Testis (tissue), 3 donors: ENCODE results near the gene IDH3B. TPM values are rescaled to one million over a fixed set of nuclear protein-coding genes. Genes with fewer than 3 reads are reported as not detected.

Experiments
- DNase-seq: peaks from one replicate; pipeline ENCODE4 v3.0.0-alpha.2; 2019
- H3K27ac ChIP-seq, 2 donors: fragments of 200-600 bp; sonication (generic); one replicate each; pipeline ENCODE4 v1.5.1; 2019
- H3K27me3 ChIP-seq: fragments of 200-600 bp; sonication (generic); one replicate; pipeline ENCODE4 v1.5.1; 2019
- H3K36me3 ChIP-seq: fragments of 200-600 bp; sonication (generic); one replicate; pipeline ENCODE4 v1.5.1; 2017; ENCODE audit warnings: low read depth; ENCODE audit errors: missing control alignments
- H3K4me1 ChIP-seq: fragments of 200-600 bp; sonication (generic); one replicate; pipeline ENCODE4 v1.5.1; 2019
- H3K4me3 ChIP-seq, 2 donors: fragments of 200-600 bp; sonication (generic); one replicate each; pipeline ENCODE4 v1.5.1; 2017 to 2019
- H3K9me3 ChIP-seq: fragments of 200-600 bp; sonication (generic); one replicate; pipeline ENCODE4 v1.5.1; 2017
- POLR2A ChIP-seq: fragments of 450-650 bp; IDR thresholded peaks from one replicate; pipeline ENCODE4 v1.6.1; 2017; ENCODE audit warnings: antibody characterized with exemption, mild to moderate bottlenecking, moderate library complexity
- WGBS, 2 donors: methylation state at CpG; one replicate each; pipeline ENCODE4 v1.1.5; 2018; 5-methylcytosine and 5-hydroxymethylcytosine counted together
- intact Hi-C: fragments of 100-400 bp; cut with DNase I; formaldehyde crosslinking; loops from one replicate; pipeline ENCODE4 v1.15.1; 2023; ENCODE audit warnings: low total_unique reads
- polyA plus RNA-seq: library from polyadenylated mRNA; stranded (reverse); fragments of 350-450 nt; fragmentation: Illumina TruSeq; extraction: RNeasy Lipid Tissue Mini Kit (QIAGEN cat#74804); gene quantifications from one replicate; pipeline ENCODE4 v1.2.3, GENCODE V29; 2014; ENCODE audit warnings: low read depth, low replicate concordance; ENCODE audit not compliant: insufficient read depth
- total RNA-seq, 2 donors: library from RNA; depleted of rRNA; stranded (reverse); fragments of >200 nt; gene quantifications; one replicate each; pipeline ENCODE4 v1.2.3, GENCODE V29; 2016
- TF ChIP-seq, protein P1 (sequence below), 3 experiments: fragments of 450-650 bp in 2 of 3; fragments of 200-600 bp in 1 of 3; sonication (generic) in 1 of 3; IDR thresholded peaks; one replicate each; pipeline ENCODE4 v1.5.1; 2016 to 2019; ENCODE audit warnings: antibody characterized with exemption in 3 of 3, mild to moderate bottlenecking in 2 of 3, moderate library complexity in 1 of 3

The IDH3B gene
- total and polyA plus RNA-seq, 3 donors from 2014 or later = 90.6 to 123 (median 105) TPM

DNA sequence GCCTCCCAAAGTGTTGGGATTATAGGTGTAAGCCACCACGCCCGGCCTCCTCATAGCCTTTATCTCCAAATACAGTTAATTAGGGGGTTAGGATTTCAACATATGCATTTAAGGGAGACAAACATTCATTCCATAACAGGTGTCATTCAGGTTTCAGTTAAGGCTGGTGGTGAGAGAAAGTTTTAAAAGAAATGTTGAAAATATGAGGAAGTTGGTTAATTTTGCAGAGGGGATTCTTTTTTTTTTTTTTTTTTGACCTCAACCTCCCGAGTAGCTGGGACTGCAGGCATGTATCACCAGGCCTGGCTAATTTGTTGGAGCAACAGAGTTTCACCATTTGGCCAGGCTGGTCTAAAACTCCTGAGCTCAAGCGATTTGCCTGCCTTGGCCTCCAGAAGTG is 16.0 kb upstream of the IDH3B start:
- WGBS, 2 donors = 84 to 87% methylated on average over 4 of the region's 4 CpGs
- intact Hi-C loops = no loop called here
- Histone ChIP-seq H3K27me3 (no peaks in the 10 kb centered on the region), H3K36me3 (no peaks in the 10 kb centered on the region), H3K27ac (no peak overlapping the region), H3K4me1 (peaks cover 3% of the 10 kb centered on the region), H3K9me3 (no peaks in the 10 kb centered on the region), H3K4me3 (no peak overlapping the region)
- DNase-seq = no peak
- TF ChIP-seq POLR2A = no peak
- TF ChIP-seq, protein P1, sequence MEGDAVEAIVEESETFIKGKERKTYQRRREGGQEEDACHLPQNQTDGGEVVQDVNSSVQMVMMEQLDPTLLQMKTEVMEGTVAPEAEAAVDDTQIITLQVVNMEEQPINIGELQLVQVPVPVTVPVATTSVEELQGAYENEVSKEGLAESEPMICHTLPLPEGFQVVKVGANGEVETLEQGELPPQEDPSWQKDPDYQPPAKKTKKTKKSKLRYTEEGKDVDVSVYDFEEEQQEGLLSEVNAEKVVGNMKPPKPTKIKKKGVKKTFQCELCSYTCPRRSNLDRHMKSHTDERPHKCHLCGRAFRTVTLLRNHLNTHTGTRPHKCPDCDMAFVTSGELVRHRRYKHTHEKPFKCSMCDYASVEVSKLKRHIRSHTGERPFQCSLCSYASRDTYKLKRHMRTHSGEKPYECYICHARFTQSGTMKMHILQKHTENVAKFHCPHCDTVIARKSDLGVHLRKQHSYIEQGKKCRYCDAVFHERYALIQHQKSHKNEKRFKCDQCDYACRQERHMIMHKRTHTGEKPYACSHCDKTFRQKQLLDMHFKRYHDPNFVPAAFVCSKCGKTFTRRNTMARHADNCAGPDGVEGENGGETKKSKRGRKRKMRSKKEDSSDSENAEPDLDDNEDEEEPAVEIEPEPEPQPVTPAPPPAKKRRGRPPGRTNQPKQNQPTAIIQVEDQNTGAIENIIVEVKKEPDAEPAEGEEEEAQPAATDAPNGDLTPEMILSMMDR (IDR thresholded peaks at IDR 0.05) = no peak

DNA sequence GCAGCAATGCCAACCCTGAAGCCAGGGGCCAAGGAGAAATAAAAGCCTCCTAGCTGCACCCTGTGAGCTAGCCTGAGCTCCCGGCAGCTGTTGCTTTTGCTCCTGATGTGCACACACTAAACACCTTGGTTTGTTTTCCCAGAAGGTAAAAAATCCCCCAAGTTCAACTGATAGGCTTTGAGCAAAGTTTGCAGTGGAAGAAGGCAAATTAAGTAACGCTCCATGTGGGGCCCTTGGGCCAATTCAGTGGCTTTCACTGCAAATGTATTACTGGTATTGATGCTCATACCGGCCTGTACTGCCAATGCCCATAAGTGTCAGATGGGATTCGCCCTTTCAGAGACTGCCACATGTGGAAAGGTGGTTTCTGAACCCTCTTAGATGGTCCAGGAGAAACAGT is 9.4 kb upstream of the IDH3B start:
- Histone ChIP-seq H3K27me3 (no peaks in the 10 kb centered on the region), H3K4me3 (no peak overlapping the region), H3K27ac (no peak overlapping the region), H3K9me3 (no peaks in the 10 kb centered on the region), H3K4me1 (no peaks in the 10 kb centered on the region), H3K36me3 (no peaks in the 10 kb centered on the region)
- 95 to 100% methylated on average over 4 of the region's 4 CpGs for WGBS, 2 donors
- intact Hi-C loops = no loop called here
- TF ChIP-seq, protein P1 (IDR thresholded peaks at IDR 0.05) = no peak
- no peak for TF ChIP-seq POLR2A
- no peak for DNase-seq

- Histone ChIP-seq H3K36me3 (no peaks in the 10 kb centered on the region), H3K27ac (no peak overlapping the region), H3K9me3 (no peaks in the 10 kb centered on the region), H3K4me3 (no peak overlapping the region), H3K27me3 (no peaks in the 10 kb centered on the region), H3K4me1 (no peaks in the 10 kb centered on the region)
- 85 to 87% methylated on average over 3 of the region's 3 CpGs for WGBS, 2 donors
- TF ChIP-seq, protein P1 (IDR thresholded peaks at IDR 0.05) = no peak
- no peak for TF ChIP-seq POLR2A
- DNase-seq = no peak
- intact Hi-C loops = no loop called here
These were observed 8.4 kb upstream of the IDH3B start for GRCh38 chr20:2672446-2672845.

DNA sequence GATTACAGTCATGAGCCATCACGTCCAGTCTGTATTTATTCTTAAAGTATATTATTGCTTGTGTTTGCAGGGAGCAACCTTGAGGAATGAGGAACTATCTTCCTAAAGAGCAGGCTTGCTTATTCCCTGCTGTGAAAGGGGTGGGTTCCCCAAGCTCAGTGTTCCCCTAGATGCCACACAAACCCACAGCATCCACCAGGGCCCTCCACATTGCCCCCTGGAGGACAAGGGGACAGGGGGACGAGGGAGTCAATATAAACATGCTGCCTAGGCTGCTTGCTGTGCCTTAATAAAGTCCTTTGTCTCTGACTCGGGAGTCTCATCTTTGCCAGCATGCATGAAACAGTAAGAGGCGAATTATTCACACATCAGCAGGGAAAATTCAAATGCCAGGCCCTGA is 8.0 kb upstream of the IDH3B start:
- no peak for DNase-seq
- intact Hi-C loops = no loop called here
- H3K9me3 ChIP-seq = no peaks in the 10 kb centered on the region
- no peak overlapping the region for H3K4me3 ChIP-seq
- no peaks in the 10 kb centered on the region for H3K4me1 ChIP-seq
- no peak for TF ChIP-seq POLR2A
- TF ChIP-seq, protein P1 (IDR thresholded peaks at IDR 0.05) = no peak
- H3K27me3 ChIP-seq = no peaks in the 10 kb centered on the region
- 47 to 51% methylated on average over 4 of the region's 4 CpGs for WGBS, 2 donors
- no peak overlapping the region for H3K27ac ChIP-seq
- H3K36me3 ChIP-seq = no peaks in the 10 kb centered on the region

DNA sequence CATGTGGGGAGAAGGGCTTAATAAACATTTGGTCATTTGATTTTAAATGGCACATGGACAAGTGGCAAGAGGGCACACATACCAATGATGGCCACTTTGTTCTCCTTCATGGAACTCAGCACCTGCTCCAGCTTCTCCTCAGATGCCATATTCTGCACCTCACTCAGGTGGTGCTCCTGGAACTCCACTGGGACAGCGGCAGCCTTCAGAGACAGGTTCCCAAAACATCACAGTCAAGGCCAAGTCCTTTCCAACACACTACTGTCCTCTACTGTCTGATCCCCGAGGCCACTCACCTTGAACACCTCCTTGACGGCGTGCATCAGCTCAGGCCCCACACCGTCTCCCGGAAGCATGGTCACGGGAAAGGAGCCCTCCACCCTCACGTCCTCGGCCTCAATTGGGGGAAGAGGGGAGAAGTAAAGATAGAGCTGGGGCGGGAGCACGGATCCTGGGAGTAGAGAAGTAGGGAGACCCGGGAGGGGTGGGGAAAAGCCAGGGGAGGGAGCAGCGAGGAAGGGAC is 591 bp downstream of the IDH3B start:
- Histone ChIP-seq H3K27ac (peak overlapping the region in 1 of 2 donors; percentile 80), H3K4me3 (peak overlapping the region; percentile 74 to 85), H3K27me3 (no peaks in the 10 kb centered on the region), H3K4me1 (peaks cover 6% of the 10 kb centered on the region), H3K36me3 (no peaks in the 10 kb centered on the region), H3K9me3 (no peaks in the 10 kb centered on the region)
- WGBS, 2 donors = 2 to 3% methylated on average over 12 to 13 of the region's 13 CpGs
- intact Hi-C loops = no loop called here
- TF ChIP-seq, protein P1 (IDR thresholded peaks at IDR 0.05) = no peak
- no peak for TF ChIP-seq POLR2A
- DNase-seq = no peak
